ENCODE data around the gene EBLN2.
"Not testable (repeated sequence)": the region's sequence is repeated elsewhere in the genome, so short reads cannot be mapped to it uniquely, and the experiment has no call there.

The EBLN2 gene

GRCh38 chr3:73060302-73060723 is 1.1 kb upstream of the EBLN2 start:
- DNase-seq (ENCODE audit: low spot score) = no peak

- DNase-seq (ENCODE audit: low spot score) = not testable (repeated sequence)
These were observed 4.8 kb downstream of the EBLN2 start for GRCh38 chr3:73066243-73066642.

GRCh38 chr3:73068419-73068818 is 7.0 kb downstream of the EBLN2 start:
- DNase-seq (ENCODE audit: low spot score) = no peak

- DNase-seq (ENCODE audit: low spot score) = no peak
These were observed 7.7 kb downstream of the EBLN2 start for GRCh38 chr3:73069187-73069586.

GRCh38 chr3:73069775-73070444 is 8.5 kb downstream of the EBLN2 start:
- no peak for DNase-seq (ENCODE audit: low spot score)

GRCh38 chr3:73070675-73071575 is 9.5 kb downstream of the EBLN2 start:
- no peak for DNase-seq (ENCODE audit: low spot score)

GRCh38 chr3:73071952-73072351 is 10.5 kb downstream of the EBLN2 start:
- DNase-seq (ENCODE audit: low spot score) = no peak

GRCh38 chr3:73072634-73073033 is 11.2 kb downstream of the EBLN2 start:
- DNase-seq (ENCODE audit: low spot score) = no peak

GRCh38 chr3:73073091-73073707 is 11.7 kb downstream of the EBLN2 start:
- DNase-seq (ENCODE audit: low spot score) = no peak

- no peak for DNase-seq (ENCODE audit: low spot score)
These were observed 13.3 kb downstream of the EBLN2 start for GRCh38 chr3:73074781-73075180.

GRCh38 chr3:73080216-73080966 is 18.9 kb downstream of the EBLN2 start:
- no peak for DNase-seq (ENCODE audit: low spot score)

GRCh38 chr3:73081140-73081539 is 19.7 kb downstream of the EBLN2 start:
- no peak for DNase-seq (ENCODE audit: low spot score)

GRCh38 chr3:73084170-73084569 is 22.7 kb downstream of the EBLN2 start:
- no peak for DNase-seq (ENCODE audit: low spot score)

- no peak for DNase-seq (ENCODE audit: low spot score)
These were observed 24.6 kb downstream of the EBLN2 start for GRCh38 chr3:73086071-73086494.

GRCh38 chr3:73094129-73094528 is 32.7 kb downstream of the EBLN2 start:
- DNase-seq (ENCODE audit: low spot score) = no peak

GRCh38 chr3:73094951-73095350 is 33.5 kb downstream of the EBLN2 start:
- no peak for DNase-seq (ENCODE audit: low spot score)

GRCh38 chr3:73096169-73096568 is 34.7 kb downstream of the EBLN2 start:
- DNase-seq (ENCODE audit: low spot score) = no peak

- no peak for DNase-seq (ENCODE audit: low spot score)
These were observed 36.6 kb downstream of the EBLN2 start for GRCh38 chr3:73098026-73098425.

GRCh38 chr3:73098873-73099272 is 37.4 kb downstream of the EBLN2 start:
- no peak for DNase-seq (ENCODE audit: low spot score)

- peak; percentile 86 for DNase-seq (ENCODE audit: low spot score)
These were observed 39.5 kb downstream of the EBLN2 start for GRCh38 chr3:73100741-73101559.

GRCh38 chr3:73101881-73102280 is 40.4 kb downstream of the EBLN2 start:
- no peak for DNase-seq (ENCODE audit: low spot score)

All from left forelimb (tissue), 1 donor.